NCI-H2107 treated with DMSO at 0.1 percent for 48 hours (cell line): ENCODE measurements around the gene LUC7L.
A peak's percentile ranks its signal among the peaks of the same experiment; 100 is the strongest.
"Not testable (repeated sequence)": the region's sequence is repeated elsewhere in the genome, so short reads cannot be mapped to it uniquely, and the experiment has no call there.

ENCODE experiments used
- DNase-seq: peaks from one replicate; lab custom pipeline; 2025; ENCODE audit not compliant: unreplicated experiment; lab: John Stamatoyannopoulos, UW

Gene LUC7L

DNA sequence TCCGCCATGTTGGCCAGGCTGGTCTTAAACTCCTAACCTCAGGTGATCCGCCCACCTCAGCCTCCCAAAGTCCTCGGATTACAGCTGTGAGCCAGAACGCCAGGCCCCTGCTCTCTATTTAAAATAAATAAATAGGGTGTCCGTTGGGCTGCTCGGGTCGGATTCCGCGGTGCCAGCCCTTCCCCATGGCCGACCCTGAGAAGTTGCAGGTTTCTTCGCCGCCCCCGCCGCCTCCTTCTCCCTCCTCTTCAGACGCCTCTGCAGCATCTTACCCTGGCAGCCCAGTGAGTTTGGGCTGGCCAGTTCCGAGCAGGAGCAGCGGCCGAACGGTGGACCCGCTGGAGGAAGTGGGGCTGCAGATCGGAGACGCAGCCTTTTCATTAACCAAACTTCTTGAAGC lies 1.7 kb upstream of the LUC7L start:
- no peak for DNase-seq

DNA sequence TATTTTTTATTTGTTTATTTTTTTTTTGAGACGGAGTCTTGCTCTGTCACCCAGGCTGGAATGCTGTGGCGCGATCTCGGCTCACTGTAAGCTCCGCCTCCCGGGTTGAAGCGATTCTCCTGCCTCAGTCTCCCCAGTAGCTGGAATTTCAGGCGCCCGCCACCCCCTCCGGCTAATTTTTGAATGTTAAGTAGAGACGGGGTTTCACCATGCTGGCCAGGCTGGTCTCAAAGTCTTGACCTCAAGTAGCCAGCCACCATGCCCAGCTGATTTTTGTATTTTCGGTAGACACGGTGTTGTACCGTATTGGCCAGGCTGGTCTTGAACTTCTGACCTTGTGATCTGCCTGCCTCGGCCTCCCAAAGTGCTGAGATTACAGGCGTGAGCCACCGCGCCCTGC lies 1.1 kb upstream of the LUC7L start:
- DNase-seq, result not testable (repeated sequence)

DNA sequence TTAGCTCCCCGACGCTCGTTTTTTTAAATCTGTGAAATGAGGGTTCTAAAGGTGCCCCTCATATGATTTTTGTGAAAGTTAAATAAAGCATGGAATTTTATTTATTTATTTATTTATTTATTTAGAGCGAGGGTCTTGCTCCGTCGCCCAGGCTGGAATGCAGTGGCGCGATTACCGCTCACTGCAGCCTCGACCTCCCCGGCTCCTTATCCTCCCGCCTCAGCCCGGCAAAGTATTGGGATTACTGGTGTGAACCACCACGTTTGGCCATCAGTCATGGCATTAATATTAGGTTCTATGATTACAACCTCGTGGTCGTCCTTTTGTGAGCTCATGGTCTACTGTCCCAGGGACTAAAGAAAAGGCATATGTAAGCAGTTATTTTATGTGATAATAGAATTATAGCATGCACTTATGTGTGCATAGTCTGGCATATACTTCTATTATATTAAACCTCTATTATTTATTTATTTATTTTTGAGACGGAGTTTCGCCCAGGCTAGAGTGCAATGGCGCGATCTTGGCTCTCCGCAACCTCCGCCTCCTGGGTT lies 557 bp upstream of the LUC7L start:
- no peak for DNase-seq

DNA sequence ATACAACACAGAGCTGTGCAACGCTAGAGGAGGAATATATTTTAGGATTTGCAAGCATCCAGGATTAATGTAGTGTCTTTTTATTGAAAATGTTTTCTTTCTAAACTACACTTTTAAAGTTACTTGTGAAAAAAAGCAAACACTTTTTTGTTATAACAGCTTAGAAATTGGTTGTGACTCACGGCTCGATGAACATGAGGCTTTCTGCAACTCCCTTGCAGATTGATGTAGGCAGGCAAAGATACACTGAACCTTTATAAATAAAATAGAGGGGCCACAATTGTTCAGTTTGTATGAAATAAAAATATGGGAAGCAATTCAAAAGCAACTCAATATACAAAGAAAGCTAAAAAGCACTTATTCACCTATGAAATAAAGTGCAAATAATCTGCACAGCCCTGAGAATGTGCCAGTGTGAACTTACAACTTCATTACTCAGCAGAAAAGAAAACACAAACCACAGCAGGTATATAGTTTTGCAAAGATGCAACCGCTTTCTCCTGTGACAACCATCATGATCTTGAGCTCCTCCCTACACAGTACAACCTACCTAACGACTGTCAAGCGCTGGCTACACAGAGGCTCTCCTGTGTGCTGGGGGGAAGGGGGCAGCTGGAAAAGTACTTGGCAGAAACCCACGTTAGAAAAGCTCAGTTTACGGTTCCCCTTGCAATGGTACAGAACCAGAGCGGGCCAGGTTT lies 948 bp downstream of the LUC7L start:
- peak; percentile 30 for DNase-seq

DNA sequence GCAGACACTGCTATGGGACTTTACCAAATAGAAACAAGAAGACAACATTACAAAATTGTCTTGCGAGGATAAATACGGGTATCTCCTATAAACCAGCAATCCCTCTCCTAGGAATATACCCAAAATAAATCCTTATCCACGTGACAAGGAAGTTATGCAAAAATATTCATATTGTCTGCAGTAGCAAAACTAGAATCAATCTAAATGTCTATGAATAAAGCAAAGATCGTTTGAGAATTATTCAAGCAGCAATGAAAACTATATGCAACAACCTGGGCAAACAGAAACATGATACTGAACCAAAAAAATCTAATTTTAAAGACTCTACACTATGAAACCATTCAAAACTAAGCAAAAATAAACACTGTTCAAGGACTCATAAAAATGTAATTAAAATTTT lies 9.2 kb downstream of the LUC7L start:
- DNase-seq, result no peak

DNA sequence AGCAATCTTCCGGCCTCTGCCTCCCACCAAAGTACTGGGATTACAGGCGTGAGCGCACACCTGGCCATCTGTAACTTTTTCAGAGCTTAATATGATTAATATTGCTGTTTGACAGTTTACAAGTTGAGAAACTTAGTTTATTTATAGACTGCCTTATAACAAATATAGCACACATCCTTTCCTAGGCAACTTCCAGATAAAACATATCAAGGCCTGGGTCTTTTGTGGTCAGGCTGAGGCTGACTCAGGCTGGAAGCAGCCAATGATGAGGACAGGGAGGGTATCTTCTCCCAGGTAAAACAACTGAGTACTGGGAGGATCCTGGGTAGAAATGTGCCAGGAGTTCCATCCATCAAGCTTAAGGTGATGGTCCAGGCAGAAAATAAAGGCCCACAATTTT lies 16.2 kb downstream of the LUC7L start:
- no peak for DNase-seq

DNA sequence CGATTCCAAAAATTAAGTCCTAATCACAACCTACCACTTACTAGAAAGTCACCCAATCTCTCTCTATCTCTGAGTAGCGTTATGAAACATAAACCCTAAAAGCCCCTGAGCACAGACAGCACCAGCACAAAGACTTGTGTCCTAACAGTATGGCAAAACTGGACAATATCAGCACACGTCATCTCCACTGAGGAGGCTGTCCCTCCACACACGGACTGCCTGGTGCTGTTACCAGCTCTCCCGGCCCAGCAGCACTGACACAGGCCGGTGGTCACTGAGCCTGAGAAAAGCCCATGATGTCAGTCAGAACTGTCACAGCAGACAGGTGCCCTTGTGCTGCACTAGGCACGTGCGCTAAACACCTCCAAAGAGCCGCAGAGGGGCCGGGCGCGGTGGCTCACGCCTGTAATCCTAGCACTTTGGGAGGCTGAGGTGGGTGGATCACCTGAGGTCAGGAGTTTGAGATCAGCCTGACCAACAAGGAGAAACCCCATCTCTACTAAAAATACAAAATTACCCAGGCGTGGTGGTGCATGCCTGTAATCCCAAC lies 17.5 kb downstream of the LUC7L start:
- DNase-seq, result not testable (repeated sequence)

DNA sequence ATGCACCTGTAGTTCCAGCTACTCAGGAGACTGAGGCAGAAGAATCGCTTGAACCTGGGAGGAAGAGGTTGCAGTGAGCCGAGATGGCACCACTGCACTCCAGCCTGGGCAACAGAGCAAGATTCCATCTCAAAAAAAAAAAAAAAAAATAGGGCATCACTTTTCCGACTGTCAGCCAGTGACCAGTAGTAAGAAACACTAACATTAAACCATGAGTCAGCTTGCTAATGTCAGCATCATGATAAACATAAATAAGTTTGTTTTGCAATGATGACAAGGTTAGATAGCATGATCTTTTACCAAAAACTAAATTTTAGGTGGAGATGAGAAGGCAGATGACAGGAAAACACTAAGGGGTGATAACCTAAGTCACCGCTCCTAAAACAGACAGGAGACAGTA lies 19.9 kb downstream of the LUC7L start:
- not testable (repeated sequence) for DNase-seq

DNA sequence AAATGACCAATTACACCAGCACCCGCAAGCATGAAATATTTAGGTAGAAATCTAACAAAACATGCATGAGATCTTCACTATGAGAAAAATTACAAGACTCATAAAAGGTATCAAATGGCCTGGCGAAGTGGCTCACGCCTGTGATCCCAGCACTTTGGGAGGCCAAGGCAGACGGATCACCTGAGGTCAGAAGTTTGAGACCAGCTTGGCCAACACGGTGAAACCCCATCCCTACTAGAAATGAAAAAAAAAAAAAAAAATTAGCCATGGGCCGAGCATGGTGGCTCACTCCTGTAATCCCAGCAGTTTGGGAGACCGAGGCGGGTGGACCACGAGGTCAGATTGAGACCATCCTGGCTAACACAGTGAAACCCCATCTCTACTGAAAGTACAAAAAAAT lies 25.2 kb downstream of the LUC7L start:
- not testable (repeated sequence) for DNase-seq

DNA sequence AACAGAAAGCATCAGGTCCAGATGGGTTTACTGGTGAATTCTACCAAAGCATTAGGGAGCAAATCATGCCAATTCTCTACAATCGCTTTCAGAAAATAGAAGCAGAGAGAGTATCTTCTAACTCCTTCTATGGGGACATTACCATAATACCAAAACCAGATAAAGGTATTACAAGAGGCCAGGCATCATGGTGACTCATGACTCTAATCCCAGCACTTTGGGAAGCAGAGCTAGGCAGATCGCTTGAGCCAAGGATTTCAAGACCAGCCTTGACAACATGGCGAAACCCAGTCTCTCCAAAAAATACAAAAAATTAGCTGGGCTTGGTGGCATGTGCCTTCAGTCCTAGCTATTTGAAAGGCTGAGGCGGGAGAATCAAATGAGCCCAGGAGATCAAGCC lies 26.0 kb downstream of the LUC7L start:
- DNase-seq, result no peak

DNA sequence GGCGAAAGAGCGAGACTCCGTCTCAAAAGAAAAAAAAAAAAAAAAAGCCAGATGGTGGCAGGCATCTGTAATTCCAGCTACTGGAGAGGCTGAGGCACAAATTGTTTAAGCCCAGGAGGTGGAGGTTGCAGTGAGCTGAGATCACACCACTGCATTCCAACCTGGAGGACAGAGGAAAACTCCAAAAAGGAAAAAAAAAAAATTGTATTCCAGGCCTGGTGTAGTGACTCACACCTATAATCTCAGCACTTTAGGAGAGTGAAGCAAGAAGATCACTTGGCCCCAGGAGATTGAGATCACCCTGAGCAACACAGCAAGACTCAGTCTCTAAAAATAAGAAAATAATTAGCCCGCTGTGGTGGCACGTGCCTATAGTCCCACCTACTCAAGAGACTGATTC lies 28.9 kb downstream of the LUC7L start:
- DNase-seq, result no peak

DNA sequence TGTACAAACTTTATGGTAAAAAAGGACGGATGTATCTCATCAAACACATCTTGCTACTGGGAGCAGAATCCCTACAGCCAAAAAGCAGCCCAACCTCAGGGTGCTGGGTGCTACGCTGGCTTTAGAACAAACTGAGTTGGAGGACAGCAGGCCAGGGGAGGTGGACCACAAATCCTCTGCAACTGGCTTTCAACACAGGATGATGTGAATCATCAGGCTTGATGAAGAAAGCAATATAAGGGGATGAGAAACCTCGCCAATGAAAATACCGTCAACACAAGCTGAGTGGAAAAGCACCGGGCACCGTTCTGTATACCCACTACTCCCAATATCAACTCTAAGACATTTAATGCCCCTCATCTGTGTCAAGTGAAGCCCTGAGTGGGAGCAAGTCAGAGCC lies 34.7 kb downstream of the LUC7L start:
- DNase-seq, result no peak

DNA sequence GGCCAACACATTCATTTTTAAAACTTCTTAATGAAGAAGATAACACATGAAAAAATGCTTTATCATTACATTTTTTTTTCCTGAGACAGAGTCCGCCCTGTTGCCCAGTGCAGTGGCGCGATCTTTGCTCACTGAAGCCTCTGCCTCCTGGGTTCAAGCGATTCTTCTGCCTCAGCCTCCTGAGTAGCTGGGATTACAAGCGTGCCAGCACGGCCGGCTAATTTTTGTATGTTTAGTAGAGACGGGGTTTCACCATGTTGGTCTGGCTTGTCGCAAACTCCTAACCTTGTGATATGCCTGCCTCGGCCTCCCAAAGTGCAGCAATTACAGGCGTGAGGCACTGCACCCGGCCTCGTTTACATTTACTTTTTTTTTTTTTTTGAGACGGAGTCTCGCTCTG lies 35.8 kb downstream of the LUC7L start:
- no peak for DNase-seq

DNA sequence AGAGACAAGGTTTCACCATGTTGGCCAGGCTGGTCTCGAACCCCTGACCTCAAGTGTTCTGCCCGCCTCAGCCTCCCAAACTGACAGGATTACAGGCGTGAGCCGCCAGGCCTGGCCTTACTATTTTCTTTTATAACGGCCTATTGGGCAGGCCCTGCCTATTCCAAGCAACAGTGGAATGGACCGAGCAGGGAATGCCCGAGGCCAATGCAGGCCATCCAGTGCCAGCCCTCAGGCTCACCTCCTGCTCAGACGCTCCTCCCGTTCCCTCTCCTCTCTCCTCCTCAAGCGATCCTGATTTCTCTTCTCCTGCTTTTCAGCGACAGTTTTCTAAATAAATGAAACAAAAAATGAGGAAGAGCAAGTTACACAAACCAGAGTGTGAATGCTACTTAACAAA lies 36.6 kb downstream of the LUC7L start:
- DNase-seq, result no peak

DNA sequence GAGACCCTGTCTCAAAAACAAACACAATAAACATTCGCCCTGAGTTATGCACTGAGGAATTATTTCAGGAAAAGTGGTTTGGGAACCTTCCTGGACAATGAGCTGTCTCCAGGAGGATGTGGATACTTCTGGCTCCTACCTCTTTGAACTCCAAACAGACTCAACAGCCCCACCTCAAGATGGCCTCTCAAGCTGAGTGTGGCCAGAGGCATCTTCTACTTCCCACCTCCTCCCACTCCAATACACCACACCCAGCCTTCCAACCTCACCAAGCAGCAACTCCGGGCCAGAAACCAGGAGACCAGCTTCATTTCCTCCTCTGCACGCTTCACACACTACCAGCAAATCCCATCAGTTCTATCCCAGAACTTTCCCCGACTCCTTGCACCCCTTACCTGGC lies 37.4 kb downstream of the LUC7L start:
- no peak for DNase-seq

DNA sequence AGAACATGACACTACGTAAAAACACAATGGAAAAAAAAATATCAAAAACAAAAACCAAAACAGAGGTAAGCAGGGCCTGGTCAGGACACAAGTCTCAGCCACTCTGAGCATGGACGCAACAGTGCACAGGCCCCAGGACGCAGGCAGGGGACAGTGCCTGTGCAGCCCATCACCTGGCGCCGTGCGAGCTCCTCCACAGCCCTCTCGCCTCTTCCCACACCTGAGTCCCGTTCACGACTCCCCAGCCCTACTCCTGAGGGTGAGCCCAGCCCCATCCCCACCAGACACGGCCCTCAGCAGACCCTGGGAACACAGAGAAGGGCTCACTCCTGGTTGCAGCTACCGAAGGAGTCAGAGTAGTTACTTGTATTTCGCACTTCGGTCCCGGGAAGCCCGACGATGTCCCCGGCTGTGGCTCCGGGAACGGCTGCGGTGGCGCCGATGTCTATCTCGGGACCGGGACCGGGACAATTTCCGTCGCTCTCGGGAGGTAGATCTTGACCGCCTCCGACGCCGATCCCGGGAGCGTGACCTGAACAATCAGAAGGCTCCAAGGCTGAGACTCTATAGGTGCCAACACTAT lies 39.6 kb downstream of the LUC7L start:
- DNase-seq, result no peak

DNA sequence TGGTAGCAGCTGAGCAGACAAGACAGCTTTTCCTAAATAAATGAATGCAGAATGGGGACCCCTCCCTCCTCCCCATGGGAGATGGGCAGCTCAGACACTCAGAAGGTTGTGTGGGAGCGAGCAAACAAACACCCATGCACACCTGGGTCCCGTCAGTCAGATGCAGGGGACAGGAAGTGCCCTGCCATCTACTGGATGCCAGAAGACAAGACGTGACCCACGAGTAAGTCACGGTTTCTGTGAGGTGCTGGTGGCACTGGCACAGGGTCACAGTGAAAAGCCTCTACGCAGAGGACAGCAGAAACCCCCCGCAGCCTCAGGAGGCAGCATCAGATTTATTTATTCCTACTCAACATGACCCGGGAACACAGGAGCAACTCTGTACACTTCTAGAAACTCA lies 40.6 kb downstream of the LUC7L start:
- DNase-seq, result no peak

DNA sequence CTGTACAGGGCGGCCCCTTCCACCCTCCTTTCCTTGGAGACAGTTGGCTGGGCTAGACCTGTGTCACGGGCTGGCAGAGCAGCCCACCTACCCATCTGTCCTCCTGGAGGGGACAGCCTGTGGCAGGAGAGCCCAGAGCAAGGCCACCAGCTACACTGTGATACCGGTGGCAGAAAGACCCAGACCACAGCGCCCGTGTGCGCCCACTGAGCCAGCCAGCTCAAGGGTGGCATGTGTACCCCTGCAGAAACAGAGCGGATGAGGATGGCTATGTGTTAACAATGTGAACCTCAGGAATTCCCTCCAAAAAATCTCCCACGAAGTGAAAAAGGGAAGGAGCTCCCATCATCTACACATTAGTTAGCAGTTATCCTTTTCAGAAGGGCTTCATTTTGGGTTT lies 41.9 kb downstream of the LUC7L start:
- DNase-seq, result no peak

DNA sequence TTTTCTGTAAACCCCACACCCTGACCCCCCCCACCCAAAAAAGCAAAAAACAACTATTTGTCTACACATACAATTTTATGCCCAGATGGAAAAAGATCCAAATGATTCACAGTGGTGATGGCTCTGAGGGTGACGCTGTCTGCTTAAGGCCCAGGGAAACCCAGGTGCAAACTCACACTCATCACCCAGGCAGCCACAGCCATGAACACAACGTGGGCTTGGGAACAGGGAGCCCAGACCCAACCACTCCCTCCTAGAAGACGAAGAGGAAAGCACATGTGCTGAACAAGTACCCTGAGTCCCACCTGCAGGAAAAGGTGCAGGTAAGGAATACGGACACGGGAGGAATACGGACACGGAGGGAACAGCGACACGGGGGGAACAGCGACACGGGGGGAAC lies 43.6 kb downstream of the LUC7L start:
- DNase-seq, result no peak

DNA sequence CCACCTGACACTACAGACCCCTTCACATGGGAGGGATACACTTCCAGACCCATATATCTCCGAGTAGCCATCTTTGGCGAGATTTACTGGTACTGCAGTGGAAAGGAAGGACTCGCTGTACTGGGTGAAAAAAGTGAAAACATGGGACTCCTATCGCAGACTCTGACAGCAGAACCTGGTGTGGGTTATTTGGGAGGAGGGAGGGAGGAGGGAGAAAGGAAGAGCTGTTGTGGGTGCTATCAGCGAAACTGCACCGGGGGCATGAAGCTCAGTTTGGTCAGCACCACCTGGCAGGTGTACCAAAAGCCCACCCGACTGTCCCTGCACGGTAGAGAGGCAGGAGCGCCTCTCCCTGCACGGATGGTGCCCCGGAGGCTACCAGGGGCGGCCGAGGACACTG lies 44.0 kb downstream of the LUC7L start:
- DNase-seq, result no peak

DNA sequence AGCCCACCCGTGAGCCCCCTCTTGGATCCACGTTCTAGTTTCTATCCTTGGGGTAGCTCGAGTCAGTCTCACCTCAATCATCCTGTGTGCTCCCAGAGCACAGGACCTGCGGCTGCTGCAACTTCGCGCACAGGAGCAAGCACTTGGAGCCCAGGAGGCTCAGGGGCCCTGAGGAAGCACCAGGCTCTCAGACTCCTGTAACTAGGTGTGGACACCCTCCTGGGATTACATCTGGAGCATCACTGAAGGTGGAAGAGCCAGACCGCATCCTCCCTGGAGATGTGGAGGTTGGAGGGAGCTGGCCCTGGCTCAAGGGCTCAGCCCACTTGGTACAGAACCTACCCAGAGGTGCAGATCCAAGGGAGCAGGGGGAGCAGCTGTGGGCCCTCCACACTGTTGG lies 46.2 kb downstream of the LUC7L start:
- DNase-seq, result no peak

DNA sequence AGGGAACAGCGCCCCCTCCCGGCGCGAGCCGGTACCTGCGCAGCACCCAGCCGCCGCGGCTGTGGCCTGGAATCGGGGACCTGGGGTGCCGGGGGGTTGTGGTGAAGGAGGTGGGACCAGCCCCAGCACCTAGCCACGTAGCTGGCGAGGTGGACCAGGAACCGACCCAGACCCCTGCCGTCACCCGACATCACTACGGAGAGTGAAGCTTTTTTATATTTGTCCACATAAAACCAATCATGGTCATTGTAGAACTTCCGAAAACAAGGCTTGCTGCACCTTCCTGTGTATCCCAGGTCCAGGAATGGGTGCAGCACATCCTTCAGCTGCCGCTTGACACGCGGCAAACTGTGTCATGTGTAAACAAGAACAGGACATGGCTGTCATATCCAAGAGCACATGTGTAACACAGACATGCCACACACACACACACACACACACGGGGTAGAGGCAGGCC lies 47.7 kb downstream of the LUC7L start:
- DNase-seq, result no peak
